ENCODE data around the gene HAPLN3. TPM values are rescaled to one million over a fixed set of nuclear protein-coding genes. Genes with fewer than 3 reads are reported as not detected.

HAPLN3 gene
- total RNA-seq, 1 donor from 2014 or later, result 5.6 TPM

DNA sequence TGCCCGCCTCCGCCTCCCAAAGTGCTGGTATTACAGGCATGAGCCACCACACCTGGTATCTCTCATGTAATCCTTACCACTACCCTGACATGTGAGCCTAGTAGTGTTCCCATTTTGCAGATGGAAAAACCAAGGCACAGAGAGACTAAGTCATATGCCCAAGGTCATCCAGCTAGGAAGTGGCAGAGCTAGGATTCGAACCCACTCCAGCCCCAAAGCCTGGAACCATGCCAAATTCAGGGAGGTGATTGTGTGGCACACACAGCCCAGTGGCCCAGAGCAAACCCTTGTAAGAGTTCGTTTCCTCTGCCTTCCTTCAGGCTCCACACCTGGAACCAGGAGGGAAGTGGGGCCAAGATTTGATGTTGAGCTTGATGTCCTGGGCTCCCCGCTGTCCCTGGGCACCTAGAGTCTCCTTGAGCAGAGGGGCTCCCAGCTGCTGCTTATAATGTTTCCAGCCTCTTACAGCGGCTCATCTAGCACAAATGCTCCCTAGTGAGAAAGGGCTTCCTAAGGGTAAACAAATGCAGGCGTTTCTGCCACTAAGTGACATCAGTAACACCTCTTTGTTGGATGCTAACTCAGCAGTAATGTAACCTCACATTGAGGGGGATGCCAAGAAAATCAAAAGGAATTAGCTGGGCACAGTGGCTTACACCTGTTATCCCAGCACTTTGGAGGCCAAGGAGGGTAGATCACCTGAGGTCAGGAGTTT is 3.6 kb downstream of the HAPLN3 start:
- ATAC-seq, result no peak

- no peak for ATAC-seq
These were observed 4.8 kb downstream of the HAPLN3 start for GRCh38 chr15:88890495-88890894.

- ATAC-seq, result no peak
These were observed 6.6 kb downstream of the HAPLN3 start for GRCh38 chr15:88888719-88889118.

DNA sequence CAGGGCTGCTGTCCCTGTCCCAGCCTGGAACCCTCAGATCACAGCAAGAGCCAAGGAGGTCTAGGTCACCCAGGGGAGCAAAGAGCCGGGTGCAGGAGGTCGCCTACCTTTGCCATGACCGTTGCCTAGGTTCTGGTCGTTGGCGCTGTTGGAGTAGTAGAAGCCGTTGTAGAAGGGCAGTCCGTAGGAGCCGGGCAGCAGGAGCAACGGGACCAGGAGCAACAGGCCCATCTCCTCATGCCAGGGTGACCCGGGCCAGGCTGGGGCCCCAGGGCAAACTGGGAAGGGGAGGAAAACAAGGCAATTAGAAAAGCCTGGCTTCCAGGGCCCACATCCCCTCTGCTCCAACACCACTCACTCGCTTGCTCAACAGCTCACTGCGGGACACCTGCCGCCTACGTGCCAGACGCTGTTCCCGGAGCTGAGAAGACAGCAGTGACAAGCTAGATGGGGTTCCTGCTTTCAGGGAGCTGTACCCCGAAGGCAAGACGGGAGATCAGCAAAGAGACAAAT is 8.2 kb downstream of the HAPLN3 start:
- no peak for ATAC-seq

GRCh38 chr15:88882785-88883184 is 12.6 kb downstream of the HAPLN3 start:
- ATAC-seq, result no peak

GRCh38 chr15:88881775-88882174 is 13.6 kb downstream of the HAPLN3 start:
- ATAC-seq, result no peak

DNA sequence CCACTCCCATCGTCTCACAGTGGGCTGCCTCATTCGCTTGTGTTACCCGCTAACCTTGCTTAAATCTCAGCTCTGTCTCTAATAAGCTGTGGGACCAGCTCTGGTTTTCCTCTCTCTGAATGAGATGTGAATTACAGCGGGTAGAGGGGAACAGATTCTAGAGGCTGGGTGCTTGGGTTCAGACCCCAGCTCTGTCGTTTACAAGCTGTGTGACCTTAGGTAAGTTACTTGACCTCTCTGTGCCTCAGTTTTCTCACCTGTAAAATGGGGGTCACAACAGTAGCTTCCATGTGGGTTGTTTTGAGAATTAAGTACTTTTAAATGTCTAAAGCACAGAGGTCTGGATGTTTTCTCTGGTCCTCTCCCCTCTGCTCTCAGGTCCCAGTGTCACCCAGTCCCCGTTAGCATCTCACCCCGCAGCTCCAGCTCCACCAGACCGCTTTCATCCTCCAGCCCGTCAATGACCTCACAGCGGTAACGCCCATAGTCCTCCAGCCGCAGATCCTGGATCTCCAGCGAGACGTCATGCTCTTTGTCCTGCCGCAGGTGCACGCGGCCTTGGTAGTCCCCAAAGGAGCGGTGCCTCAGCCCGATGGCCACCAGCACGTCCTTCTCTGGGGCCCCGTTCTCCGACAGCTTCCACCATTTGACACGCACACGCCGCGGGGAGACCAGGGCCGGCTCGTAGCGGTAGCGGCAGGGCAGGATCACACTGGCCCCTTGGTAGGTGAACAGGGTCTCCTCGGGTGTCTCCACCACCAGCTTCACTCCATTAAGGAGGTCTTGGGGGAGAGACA is 14.2 kb downstream of the HAPLN3 start:
- no peak for ATAC-seq

GRCh38 chr15:88878720-88879184 is 16.6 kb downstream of the HAPLN3 start:
- ATAC-seq, result peak; percentile 62

GRCh38 chr15:88877906-88878305 is 17.4 kb downstream of the HAPLN3 start:
- no peak for ATAC-seq

- no peak for ATAC-seq
These were observed 17.9 kb downstream of the HAPLN3 start for GRCh38 chr15:88877415-88877814.

DNA sequence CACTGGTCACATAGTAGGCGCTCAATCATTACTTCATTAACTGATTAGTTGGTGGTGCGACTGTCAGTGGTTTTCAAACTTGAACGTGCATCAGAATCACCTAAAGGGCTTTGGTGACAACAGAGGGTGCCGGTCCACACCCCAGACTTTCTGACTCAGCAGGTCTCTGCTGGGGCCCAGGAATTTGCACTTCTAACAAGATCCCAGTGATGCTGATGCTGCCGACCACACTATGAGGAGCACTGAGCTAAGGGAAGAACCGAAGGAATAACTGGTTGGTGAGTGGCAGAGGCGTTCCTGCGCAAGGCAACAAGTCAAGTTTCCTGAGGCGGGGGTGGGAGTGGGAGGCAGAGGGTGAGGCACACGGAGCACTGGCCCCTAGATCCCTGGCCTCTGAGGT is 18.8 kb downstream of the HAPLN3 start:
- no peak for ATAC-seq

DNA sequence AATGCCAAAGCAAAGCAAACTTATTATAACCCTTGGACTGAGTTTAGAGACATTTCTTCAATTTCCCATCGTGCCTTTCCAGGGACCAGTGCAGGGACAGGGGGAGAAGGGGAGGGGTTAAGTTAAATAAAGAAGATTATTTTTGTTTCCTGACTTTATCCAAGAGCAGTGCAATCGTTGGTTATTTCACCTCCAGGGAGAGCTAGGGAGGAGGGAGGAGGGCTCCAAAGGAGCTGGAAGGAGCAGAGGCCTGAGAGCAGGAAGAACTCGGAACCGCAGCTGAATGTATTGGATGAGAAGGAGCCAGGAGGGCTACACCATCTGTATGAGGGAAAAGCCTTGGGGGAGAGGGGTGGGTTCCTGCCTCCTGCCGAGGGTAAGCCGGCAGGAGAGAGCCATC is 20.7 kb downstream of the HAPLN3 start:
- ATAC-seq, result no peak

DNA sequence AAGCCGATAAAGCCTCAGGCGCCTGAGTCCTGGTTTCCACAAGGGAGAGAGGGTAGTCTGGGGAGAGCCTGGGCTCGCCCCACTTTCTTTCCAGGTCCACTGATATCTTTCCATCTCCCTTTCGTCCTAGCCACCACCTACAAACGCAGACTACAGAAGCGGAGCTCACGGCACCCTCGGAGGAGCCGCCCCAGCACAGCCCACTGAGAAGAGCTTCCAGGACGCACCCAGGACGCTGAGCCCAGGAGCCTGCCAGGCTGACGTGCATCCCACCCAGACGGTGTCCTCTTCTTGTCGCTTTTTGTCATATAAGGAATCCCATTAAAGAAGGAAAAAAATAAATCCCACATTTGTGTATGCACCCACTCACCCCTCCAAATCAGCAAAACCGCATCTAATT is 21.1 kb downstream of the HAPLN3 start:
- no peak for ATAC-seq

- ATAC-seq, result no peak
These were observed 21.6 kb downstream of the HAPLN3 start for GRCh38 chr15:88873786-88874185.

- no peak for ATAC-seq
These were observed 22.6 kb downstream of the HAPLN3 start for GRCh38 chr15:88872706-88873105.

GRCh38 chr15:88872106-88872505 is 23.2 kb downstream of the HAPLN3 start:
- ATAC-seq, result no peak

DNA sequence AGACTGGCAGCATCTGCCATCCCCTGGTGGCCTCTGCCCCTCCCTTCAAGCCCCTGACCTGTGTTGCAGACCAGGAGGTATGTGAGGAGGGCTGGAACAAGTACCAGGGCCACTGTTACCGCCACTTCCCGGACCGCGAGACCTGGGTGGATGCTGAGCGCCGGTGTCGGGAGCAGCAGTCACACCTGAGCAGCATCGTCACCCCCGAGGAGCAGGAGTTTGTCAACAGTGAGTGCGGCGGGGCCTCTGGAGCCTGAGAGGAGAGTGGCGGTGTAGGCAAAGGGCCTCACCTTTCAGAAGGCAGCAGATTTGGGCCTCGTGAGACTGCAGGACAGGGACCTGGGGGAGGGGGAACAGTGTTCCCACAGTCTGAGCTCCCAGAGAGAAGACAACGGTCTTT is 24.0 kb downstream of the HAPLN3 start:
- ATAC-seq, result no peak

- no peak for ATAC-seq
These were observed 29.0 kb downstream of the HAPLN3 start for GRCh38 chr15:88866295-88866881.

GRCh38 chr15:88865498-88866099 is 29.7 kb downstream of the HAPLN3 start:
- no peak for ATAC-seq

DNA sequence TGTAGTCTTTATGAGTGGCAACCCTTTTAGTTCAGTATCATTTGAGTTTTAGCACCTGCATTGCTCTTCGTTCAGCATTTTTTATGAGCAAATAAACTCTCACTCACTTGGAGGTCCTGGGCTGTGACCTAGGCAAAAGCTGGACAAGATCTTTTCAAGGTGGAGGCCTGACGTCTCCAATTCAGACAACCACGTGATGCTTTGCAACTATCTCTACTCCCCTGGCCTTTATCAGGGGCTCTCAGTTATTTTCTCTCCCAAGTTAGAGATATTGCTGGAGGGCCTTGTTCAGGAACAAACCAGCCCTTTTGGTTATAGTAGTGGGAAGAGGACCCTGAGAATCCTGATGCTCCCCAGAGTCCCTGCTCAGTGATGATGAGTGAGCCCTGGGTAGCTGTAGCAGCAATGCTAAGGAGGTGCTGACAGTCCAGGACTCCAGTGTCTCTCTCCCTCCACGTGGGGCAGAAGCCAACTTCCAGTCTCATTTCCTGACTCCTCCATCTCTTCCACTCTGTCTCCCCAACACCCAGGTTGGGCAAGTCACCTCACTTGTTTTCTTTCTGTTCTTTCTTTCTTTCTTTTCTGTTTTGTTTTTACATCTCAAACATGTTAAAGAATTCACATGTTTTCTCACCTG is 30.4 kb downstream of the HAPLN3 start:
- ATAC-seq, result no peak

GRCh38 chr15:88863412-88863811 is 31.9 kb downstream of the HAPLN3 start:
- no peak for ATAC-seq

- no peak for ATAC-seq
These were observed 35.1 kb downstream of the HAPLN3 start for GRCh38 chr15:88860212-88860611.

GRCh38 chr15:88859550-88859949 is 35.8 kb downstream of the HAPLN3 start:
- no peak for ATAC-seq
